Astrocyte of the spinal cord (primary cell): ENCODE data around the gene RPS15.
"Not testable (repeated sequence)": the region's sequence is repeated elsewhere in the genome, so short reads cannot be mapped to it uniquely, and the experiment has no call there.

Experiments
- DNase-seq: peaks from one replicate; pipeline ENCODE4 v3.0.0; 2011; ENCODE audit warnings: low read depth, low spot score
- H3K4me3 ChIP-seq: 2 replicates; pipeline ENCODE4 v1.5.1; 2011; ENCODE audit warnings: low read depth, mild to moderate bottlenecking, low read length, moderate library complexity
- CTCF ChIP-seq: IDR thresholded peaks from 2 replicates; pipeline ENCODE4 v1.5.1; 2012; ENCODE audit warnings: low read depth, mild to moderate bottlenecking, low read length, inconsistent platforms
- in situ Hi-C: cut with HindIII; loops from 2 replicates; pipeline ENCODE4 v1.10.0; 2017; ENCODE audit warnings: low sequenced_read_pairs

RPS15 gene

GRCh38 chr19:1416014-1416841 is 22.0 kb upstream of the RPS15 start:
- TF ChIP-seq CTCF: no peak
- no peak overlapping the region for H3K4me3 ChIP-seq
- in situ Hi-C loops: no loop called here
- peak; percentile 31 for DNase-seq

- H3K4me3 ChIP-seq: no peak overlapping the region
- peak; percentile 84 for DNase-seq
- in situ Hi-C loops: no loop called here
- TF ChIP-seq CTCF: no peak
These were observed 21.1 kb upstream of the RPS15 start for GRCh38 chr19:1417145-1417544.

GRCh38 chr19:1417681-1418495 is 20.3 kb upstream of the RPS15 start:
- in situ Hi-C loops: no loop called here
- DNase-seq: no peak
- no peak for TF ChIP-seq CTCF
- H3K4me3 ChIP-seq: no peak overlapping the region

DNA sequence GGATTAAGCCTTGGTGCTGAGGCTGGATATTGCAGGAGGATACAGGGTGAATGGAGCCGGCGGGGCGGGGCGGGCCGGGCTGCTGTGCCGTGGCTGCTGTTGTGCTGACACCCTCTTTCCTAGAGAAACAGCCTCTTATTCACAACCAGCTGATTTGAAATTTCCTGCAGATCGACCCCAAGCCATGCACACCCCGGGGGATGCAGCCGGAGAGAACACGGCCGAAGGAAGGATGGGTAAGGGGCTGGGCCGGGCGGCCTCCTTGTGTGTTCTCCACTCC is 19.8 kb upstream of the RPS15 start:
- in situ Hi-C loops: no loop called here
- no peak for TF ChIP-seq CTCF
- H3K4me3 ChIP-seq: no peak overlapping the region
- DNase-seq: no peak

- no peak for TF ChIP-seq CTCF
- no peak overlapping the region for H3K4me3 ChIP-seq
- in situ Hi-C loops: no loop called here
- no peak for DNase-seq
These were observed 19.1 kb upstream of the RPS15 start for GRCh38 chr19:1418951-1419738.

DNA sequence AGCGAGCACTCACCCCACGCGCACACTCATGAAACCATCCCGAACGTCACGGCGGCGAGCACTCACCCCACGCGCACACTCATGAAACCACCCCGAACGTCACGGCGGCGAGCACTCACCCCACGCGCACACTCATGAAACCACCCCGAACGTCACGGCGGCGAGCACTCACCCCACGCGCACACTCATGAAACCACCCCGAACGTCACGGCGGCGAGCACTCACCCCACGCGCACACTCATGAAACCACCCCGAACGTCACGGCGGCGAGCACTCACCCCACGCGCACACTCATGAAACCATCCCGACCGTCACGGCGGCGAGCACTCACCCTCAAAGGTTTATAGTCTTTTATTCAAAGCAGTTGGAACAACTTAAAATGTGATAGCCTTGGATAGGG is 18.1 kb upstream of the RPS15 start:
- in situ Hi-C loops, H3K4me3 ChIP-seq, DNase-seq: not testable (repeated sequence)
